Panc1 (cell line): ENCODE results near the gene ADAMTS14. TPM values are rescaled to one million over a fixed set of nuclear protein-coding genes. Genes with fewer than 3 reads are reported as not detected.
A peak's percentile ranks its signal among the peaks of the same experiment; 100 is the strongest.
"Not testable (repeated sequence)": the region's sequence is repeated elsewhere in the genome, so short reads cannot be mapped to it uniquely, and the experiment has no call there.

ENCODE experiments used
- ATAC-seq: fragments of 200-7000 bp; cut with Tn5 transposase; 2 replicates; pipeline ENCODE4 v1.9.1; 2020; ENCODE audit warnings: mild to moderate bottlenecking, moderate library complexity
- BruUV-seq: library from RNA; stranded (reverse); fragments of 400-500 nt; replicated peaks from 2 replicates; lab custom pipeline; 2021; lab: Mats Ljungman, UMichigan
- CTCF ChIA-PET: fragments of 300-600 bp; sonication (Branson Sonifier 250); formaldehyde crosslinking; loops from one replicate; lab custom pipeline; 2022; ENCODE audit warnings: antibody characterized with exemption; lab: Charles Lee
- POLR2A ChIA-PET: fragments of 300-600 bp; sonication (Branson Sonifier 250); formaldehyde crosslinking; loops from one replicate; lab custom pipeline; 2022; ENCODE audit warnings: antibody characterized with exemption; lab: Charles Lee
- DNase-seq: peaks from one replicate; pipeline ENCODE4 v3.0.0-alpha.2; 2010; ENCODE audit warnings: low read depth, low spot score
- H3K27ac ChIP-seq: 2 replicates; pipeline ENCODE4 v1.5.1; 2011; ENCODE audit warnings: mild to moderate bottlenecking, low read length, inconsistent platforms
- H3K27me3 ChIP-seq: fragments of 200-500 bp; sonication (Bioruptor generic); 2 replicates; pipeline ENCODE4 v1.6.0; 2014; ENCODE audit warnings: low read length, inconsistent platforms; ENCODE audit not compliant: control insufficient read depth, insufficient read depth
- H3K36me3 ChIP-seq: fragments of 200-500 bp; sonication (Bioruptor generic); 2 replicates; pipeline ENCODE4 v1.5.1; 2014; ENCODE audit warnings: inconsistent platforms, mild to moderate bottlenecking, low read length, moderate library complexity; ENCODE audit not compliant: control insufficient read depth, insufficient read depth
- H3K4me1 ChIP-seq: 2 replicates; pipeline ENCODE4 v1.5.1; 2011; ENCODE audit warnings: inconsistent platforms, mild to moderate bottlenecking, low read length, moderate library complexity; ENCODE audit not compliant: control insufficient read depth, insufficient read depth
- H3K4me3 ChIP-seq, 2 experiments: 2 replicates each; pipeline ENCODE4 v1.5.1; 2011 to 2012; ENCODE audit warnings: low read depth in 2 of 2, low read length in 2 of 2, mild to moderate bottlenecking in 2 of 2, inconsistent platforms in 1 of 2, moderate library complexity in 1 of 2
- H3K9me3 ChIP-seq: fragments of 200-500 bp; sonication (Bioruptor generic); 2 replicates; pipeline ENCODE4 v1.5.1; 2014; ENCODE audit warnings: low read depth, mild to moderate bottlenecking, inconsistent platforms, low read length, moderate library complexity; ENCODE audit not compliant: control insufficient read depth, insufficient read depth
- POLR2AphosphoS5 ChIP-seq: IDR thresholded peaks from 2 replicates; pipeline ENCODE4 v1.6.1; 2012; ENCODE audit warnings: mild to moderate bottlenecking, low read depth, low read length, moderate library complexity
- SIN3A ChIP-seq: IDR thresholded peaks from 2 replicates; pipeline ENCODE4 v1.6.1; 2012; ENCODE audit warnings: low read depth, mild to moderate bottlenecking, low read length, moderate library complexity, borderline replicate concordance; ENCODE audit not compliant: insufficient read depth
- in situ Hi-C: cut with HindIII; loops from 2 replicates; pipeline ENCODE4 v1.10.0; 2016; ENCODE audit warnings: low sequenced_read_pairs, low pct_unique_long_range_greater_than_20kb
- intact Hi-C: fragments of 100-400 bp; cut with micrococcal nuclease; formaldehyde crosslinking; loops from one replicate; pipeline ENCODE4 v1.10.0; 2022; ENCODE audit not compliant: unreplicated experiment
- total RNA-seq: library from RNA; stranded (reverse); gene quantifications from one replicate; pipeline ENCODE4 v1.2.1, GENCODE V29; 2021; ENCODE audit not compliant: unreplicated experiment
- TF ChIP-seq, protein P1 (sequence below), 2 experiments: IDR thresholded peaks; 2 replicates each; pipeline ENCODE4 v1.6.1; 2011 to 2012; ENCODE audit warnings: low read depth in 2 of 2, control low read depth in 1 of 2, low read length in 1 of 2, mild to moderate bottlenecking in 1 of 2, moderate library complexity in 1 of 2; ENCODE audit not compliant: insufficient read depth in 1 of 2
- TF ChIP-seq, protein P2 (sequence below): fragments of 450-650 bp; IDR thresholded peaks from 2 replicates; pipeline ENCODE4 v1.5.1; 2017; ENCODE audit warnings: mild to moderate bottlenecking

Gene ADAMTS14
- total RNA-seq, 1 experiment from 2014 or later, result 0.67 TPM

DNA sequence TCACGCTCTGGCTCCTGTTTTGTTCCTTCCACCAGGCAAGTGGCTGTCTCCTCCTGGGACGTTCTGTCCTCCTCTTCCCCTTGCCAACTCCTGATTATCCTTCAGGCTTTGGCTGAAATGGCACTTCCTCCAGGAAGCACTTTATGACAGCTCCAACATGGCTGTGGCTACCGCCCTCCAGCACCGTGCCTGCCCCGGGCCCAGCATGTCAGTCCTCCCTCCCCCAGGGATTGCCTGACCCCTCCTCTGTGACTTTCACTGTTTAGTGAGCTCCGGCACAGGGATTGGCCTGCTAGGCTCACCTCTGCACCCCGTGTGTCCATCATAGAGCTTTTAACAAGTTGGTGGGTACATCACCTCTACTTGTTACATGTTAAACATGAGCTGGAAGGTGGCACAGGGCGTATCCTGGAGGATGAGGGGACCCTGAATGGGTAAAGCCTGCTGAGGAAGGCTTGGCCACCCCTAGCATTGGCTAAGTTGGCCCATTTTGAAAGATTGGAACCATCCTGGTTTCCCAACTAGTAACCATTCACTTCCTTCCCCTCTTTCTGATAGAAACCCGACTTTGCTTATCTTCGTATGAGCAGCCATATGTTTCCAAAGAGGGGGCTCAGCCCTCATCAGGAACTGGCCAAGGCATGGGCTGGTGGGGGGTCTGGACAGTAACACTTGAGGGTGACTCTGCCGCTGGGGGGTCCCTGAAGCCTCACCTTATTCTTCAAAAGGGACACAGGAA lies 10.5 kb upstream of the ADAMTS14 start:
- Histone ChIP-seq H3K27me3 (no peaks in the 10 kb centered on the region), H3K4me1 (no peaks in the 10 kb centered on the region), H3K9me3 (no peaks in the 10 kb centered on the region), H3K27ac (no peak overlapping the region), H3K4me3 (no peak overlapping the region), H3K36me3 (no peaks in the 10 kb centered on the region)
- ChIA-PET POLR2A (no interaction called here), CTCF (no interaction called here)
- no peak for DNase-seq
- BruUV-seq, result no TSS peak
- intact Hi-C loops (no loop called here), in situ Hi-C loops (no loop called here)
- no peak for ATAC-seq
- no peak for TF ChIP-seq SIN3A
- TF ChIP-seq POLR2AphosphoS5, result no peak

DNA sequence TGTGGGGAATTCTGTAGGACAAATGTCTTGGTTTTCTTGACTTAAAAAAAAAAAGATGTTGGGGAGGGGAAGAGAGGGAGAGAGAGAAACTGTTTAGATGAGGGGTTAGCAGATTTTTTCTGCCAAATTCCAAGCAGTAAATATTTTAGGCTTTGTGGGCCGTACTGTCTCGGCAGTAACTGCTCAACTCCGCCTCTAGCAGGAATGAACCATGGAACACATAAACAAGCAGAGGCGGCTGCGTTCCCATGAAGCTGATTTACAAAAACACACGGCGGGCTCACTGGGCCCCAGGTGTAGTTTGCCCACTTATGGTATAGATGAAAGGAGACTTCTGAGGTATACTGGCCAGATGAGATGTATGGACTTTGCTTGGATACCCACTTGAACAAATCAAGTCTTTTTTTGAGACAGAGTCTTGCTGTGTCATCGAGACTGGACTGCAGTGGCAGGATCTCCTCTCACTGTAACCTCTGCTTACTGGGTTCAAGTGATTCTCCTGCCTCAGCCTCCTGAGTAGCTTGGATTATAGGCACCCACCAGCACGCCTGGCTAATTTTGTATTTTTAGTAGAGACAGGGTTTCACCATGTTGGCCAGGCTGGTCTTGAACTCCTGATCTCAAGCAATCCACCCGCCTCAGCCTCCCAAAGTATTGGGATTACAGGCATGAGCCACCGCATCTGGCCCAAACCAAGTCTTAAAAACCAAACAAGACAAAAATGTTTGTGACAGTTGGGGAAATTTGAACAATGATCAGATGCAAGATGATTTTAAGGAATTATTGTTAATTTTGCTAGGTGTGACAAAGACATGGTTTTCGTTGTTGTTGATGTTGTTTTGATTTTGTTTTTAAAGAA lies 9.7 kb upstream of the ADAMTS14 start:
- ChIA-PET CTCF (interaction anchor here (0.6 to 0.7 kb wide), 2 partner anchors 24 to 212 kb away, joined by 5 to 7 read pairs; no protein-coding TSS in a partner anchor), POLR2A (no interaction called here)
- in situ Hi-C loops, result no loop called here
- H3K36me3 ChIP-seq, result no peaks in the 10 kb centered on the region
- TF ChIP-seq, protein P1, sequence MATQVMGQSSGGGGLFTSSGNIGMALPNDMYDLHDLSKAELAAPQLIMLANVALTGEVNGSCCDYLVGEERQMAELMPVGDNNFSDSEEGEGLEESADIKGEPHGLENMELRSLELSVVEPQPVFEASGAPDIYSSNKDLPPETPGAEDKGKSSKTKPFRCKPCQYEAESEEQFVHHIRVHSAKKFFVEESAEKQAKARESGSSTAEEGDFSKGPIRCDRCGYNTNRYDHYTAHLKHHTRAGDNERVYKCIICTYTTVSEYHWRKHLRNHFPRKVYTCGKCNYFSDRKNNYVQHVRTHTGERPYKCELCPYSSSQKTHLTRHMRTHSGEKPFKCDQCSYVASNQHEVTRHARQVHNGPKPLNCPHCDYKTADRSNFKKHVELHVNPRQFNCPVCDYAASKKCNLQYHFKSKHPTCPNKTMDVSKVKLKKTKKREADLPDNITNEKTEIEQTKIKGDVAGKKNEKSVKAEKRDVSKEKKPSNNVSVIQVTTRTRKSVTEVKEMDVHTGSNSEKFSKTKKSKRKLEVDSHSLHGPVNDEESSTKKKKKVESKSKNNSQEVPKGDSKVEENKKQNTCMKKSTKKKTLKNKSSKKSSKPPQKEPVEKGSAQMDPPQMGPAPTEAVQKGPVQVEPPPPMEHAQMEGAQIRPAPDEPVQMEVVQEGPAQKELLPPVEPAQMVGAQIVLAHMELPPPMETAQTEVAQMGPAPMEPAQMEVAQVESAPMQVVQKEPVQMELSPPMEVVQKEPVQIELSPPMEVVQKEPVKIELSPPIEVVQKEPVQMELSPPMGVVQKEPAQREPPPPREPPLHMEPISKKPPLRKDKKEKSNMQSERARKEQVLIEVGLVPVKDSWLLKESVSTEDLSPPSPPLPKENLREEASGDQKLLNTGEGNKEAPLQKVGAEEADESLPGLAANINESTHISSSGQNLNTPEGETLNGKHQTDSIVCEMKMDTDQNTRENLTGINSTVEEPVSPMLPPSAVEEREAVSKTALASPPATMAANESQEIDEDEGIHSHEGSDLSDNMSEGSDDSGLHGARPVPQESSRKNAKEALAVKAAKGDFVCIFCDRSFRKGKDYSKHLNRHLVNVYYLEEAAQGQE (IDR thresholded peaks at IDR 0.05; ENCODE audit: insufficient read depth in 1 of 2, low read depth in 2 of 2, low read length in 1 of 2), result no peak
- TF ChIP-seq, protein P2, sequence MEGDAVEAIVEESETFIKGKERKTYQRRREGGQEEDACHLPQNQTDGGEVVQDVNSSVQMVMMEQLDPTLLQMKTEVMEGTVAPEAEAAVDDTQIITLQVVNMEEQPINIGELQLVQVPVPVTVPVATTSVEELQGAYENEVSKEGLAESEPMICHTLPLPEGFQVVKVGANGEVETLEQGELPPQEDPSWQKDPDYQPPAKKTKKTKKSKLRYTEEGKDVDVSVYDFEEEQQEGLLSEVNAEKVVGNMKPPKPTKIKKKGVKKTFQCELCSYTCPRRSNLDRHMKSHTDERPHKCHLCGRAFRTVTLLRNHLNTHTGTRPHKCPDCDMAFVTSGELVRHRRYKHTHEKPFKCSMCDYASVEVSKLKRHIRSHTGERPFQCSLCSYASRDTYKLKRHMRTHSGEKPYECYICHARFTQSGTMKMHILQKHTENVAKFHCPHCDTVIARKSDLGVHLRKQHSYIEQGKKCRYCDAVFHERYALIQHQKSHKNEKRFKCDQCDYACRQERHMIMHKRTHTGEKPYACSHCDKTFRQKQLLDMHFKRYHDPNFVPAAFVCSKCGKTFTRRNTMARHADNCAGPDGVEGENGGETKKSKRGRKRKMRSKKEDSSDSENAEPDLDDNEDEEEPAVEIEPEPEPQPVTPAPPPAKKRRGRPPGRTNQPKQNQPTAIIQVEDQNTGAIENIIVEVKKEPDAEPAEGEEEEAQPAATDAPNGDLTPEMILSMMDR, result no peak
- no peak for TF ChIP-seq SIN3A
- H3K27ac ChIP-seq, result no peak overlapping the region
- no peak for ATAC-seq
- BruUV-seq, result no TSS peak
- no peaks in the 10 kb centered on the region for H3K9me3 ChIP-seq
- intact Hi-C loops, result no loop called here
- no peak overlapping the region for H3K4me3 ChIP-seq
- H3K27me3 ChIP-seq, result no peaks in the 10 kb centered on the region
- DNase-seq, result no peak
- H3K4me1 ChIP-seq, result no peaks in the 10 kb centered on the region

DNA sequence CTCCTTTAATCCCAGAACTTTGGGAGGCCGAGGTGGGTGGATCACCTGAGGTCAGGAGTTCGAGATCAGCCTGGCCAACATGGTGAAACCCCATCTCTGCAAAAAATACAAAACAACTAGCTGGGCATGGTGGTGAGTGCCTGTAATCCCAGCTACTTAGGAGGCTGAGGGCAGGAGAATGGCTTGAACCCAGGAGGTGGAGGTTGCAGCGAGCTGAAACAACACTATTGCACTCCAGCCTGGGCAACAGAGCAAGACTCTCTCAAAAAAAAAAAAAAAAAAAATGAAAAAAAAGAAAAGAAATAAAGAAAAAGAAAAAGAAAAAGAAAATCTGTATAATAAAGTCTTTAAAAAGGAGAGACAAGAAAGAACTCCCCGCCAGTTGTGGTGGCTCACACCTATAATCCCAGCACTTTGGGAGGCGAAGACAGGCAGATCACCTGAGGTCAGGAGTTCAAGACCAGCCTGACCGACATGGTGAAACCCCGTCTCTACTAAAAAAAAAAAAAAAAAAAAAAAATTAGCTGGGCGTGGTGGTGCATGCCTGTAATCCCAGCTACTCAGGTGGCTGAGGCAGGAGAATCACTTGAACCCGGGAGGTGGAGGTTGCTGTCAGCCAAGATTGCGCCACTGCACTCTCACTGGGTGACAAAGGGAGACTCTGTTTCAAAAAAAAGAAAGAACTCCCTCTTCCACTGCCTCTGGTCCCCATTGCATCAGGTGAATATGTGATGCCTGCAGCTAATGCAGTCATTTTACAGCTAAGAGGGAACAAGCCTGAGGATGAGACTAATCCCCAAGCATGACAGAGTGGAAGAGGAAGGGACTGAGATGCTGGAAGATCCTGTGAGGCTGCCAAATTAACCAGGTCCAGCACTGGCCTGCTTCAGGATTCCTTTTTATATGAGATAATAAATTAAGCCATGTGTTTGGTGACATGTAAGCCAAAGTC lies 8.6 kb upstream of the ADAMTS14 start:
- intact Hi-C loops, DNase-seq, H3K4me1 ChIP-seq, in situ Hi-C loops, H3K27me3 ChIP-seq, BruUV-seq, H3K36me3 ChIP-seq, H3K9me3 ChIP-seq, H3K4me3 ChIP-seq, H3K27ac ChIP-seq: not testable (repeated sequence)
- ChIA-PET POLR2A (interaction anchor here (0.6 to 0.7 kb wide), 2 partner anchors 9 to 83 kb away, joined by 5 to 8 read pairs; no protein-coding TSS in a partner anchor), CTCF (interaction anchor here (0.7 kb wide), 1 partner anchor 214 kb away, joined by 7 read pairs; no protein-coding TSS in a partner anchor)
- 0 out of 2 replicates have a peak, but pooled peaks have one; percentile 26 for ATAC-seq
